Measurements from ENCODE around the gene TINCR. TPM values are rescaled to one million over a fixed set of nuclear protein-coding genes. Genes with fewer than 3 reads are reported as not detected.

Gene TINCR
- total RNA-seq, 5 donors from 2014 or later (not counting 1 experiment from before 2014, with no cell fraction given): 0.66 to 2.7 (median 1.9) TPM

GRCh38 chr19:5553892-5554291 is 13.9 kb downstream of the TINCR start:
- H3K4me1 Mint-ChIP-seq: no peaks in the 10 kb centered on the region
- no peak overlapping the region for H3K4me3 Mint-ChIP-seq
- peaks cover 0 to 15% of the 10 kb centered on the region in 2 experiments for H3K27me3 ChIP-seq (replicated peaks in 1 of 2; ENCODE audit: control insufficient read depth in 2 of 2, extremely low read depth in 1 of 2, insufficient read depth in 2 of 2, low read length in 1 of 2)
- CTCF ChIA-PET: no interaction called here
- H3K27ac ChIP-seq (ENCODE audit: low read length): no peak overlapping the region
- no peaks in the 10 kb centered on the region for H3K9me3 ChIP-seq
- ATAC-seq (replicated peaks in 1 of 4) (no peak), DNase-seq (no peak)
- no peaks in the 10 kb centered on the region for H3K4me1 ChIP-seq (ENCODE audit: control insufficient read depth in 1 of 2, extremely low read depth in 1 of 2, insufficient read depth in 2 of 2, low read length in 2 of 2)
- no peaks in the 10 kb centered on the region for H3K9me3 Mint-ChIP-seq
- no peak overlapping the region for H3K4me3 ChIP-seq (ENCODE audit: control insufficient read depth in 1 of 2, extremely low read depth in 1 of 2, low read length in 1 of 2)
- WGBS (ENCODE audit: insufficient coverage): 87% methylated on average over 3 of the region's 9 CpGs
- H3K27me3 Mint-ChIP-seq: peaks cover 24 to 27% of the 10 kb centered on the region in 2 donors
- no peaks in the 10 kb centered on the region for H3K36me3 Mint-ChIP-seq
- no peaks in the 10 kb centered on the region for H3K36me3 ChIP-seq (ENCODE audit: control insufficient read depth in 2 of 2, extremely low read depth in 1 of 2, insufficient read depth in 1 of 2, low read length in 1 of 2)
- H3K27ac Mint-ChIP-seq: no peak overlapping the region
- POLR2A ChIA-PET: no interaction called here

- Mint-ChIP-seq H3K9me3 (no peaks in the 10 kb centered on the region), H3K27ac (no peak overlapping the region), H3K4me3 (no peak overlapping the region), H3K36me3 (no peaks in the 10 kb centered on the region), H3K4me1 (no peaks in the 10 kb centered on the region), H3K27me3 (peaks cover 14 to 16% of the 10 kb centered on the region in 2 donors)
- WGBS (ENCODE audit: insufficient coverage): 35% methylated on average over 2 of the region's 8 CpGs
- POLR2A ChIA-PET: interaction anchor here in 1 of 2 donors (0.6 kb wide), 1 partner anchor 280 kb away, joined by 4 read pairs; no protein-coding TSS in a partner anchor
- no peak for ATAC-seq (replicated peaks in 1 of 4)
- no peaks in the 10 kb centered on the region for H3K36me3 ChIP-seq (ENCODE audit: control insufficient read depth in 2 of 2, extremely low read depth in 1 of 2, insufficient read depth in 1 of 2, low read length in 1 of 2)
- DNase-seq: peak in 6 of 35 experiments; percentile 3 to 35 (median 9)
- no peak overlapping the region for H3K27ac ChIP-seq (ENCODE audit: low read length)
- CTCF ChIA-PET: no interaction called here
- H3K27me3 ChIP-seq (replicated peaks in 1 of 2; ENCODE audit: control insufficient read depth in 2 of 2, extremely low read depth in 1 of 2, insufficient read depth in 2 of 2, low read length in 1 of 2): peaks cover 0 to 6% of the 10 kb centered on the region in 2 experiments
- no peaks in the 10 kb centered on the region for H3K4me1 ChIP-seq (ENCODE audit: control insufficient read depth in 1 of 2, extremely low read depth in 1 of 2, insufficient read depth in 2 of 2, low read length in 2 of 2)
- no peaks in the 10 kb centered on the region for H3K9me3 ChIP-seq
- H3K4me3 ChIP-seq (ENCODE audit: control insufficient read depth in 1 of 2, extremely low read depth in 1 of 2, low read length in 1 of 2): no peak overlapping the region
Observed at GRCh38 chr19:5547881-5548280, 19.9 kb downstream of the TINCR start.

- Mint-ChIP-seq H3K9me3 (no peaks in the 10 kb centered on the region), H3K4me1 (no peaks in the 10 kb centered on the region), H3K27me3 (peaks cover 9 to 17% of the 10 kb centered on the region in 2 donors), H3K27ac (no peak overlapping the region), H3K4me3 (no peak overlapping the region), H3K36me3 (no peaks in the 10 kb centered on the region)
- Histone ChIP-seq H3K27ac (ENCODE audit: low read length) (no peak overlapping the region), H3K4me3 (ENCODE audit: control insufficient read depth in 1 of 2, extremely low read depth in 1 of 2, low read length in 1 of 2) (no peak overlapping the region), H3K36me3 (ENCODE audit: control insufficient read depth in 2 of 2, extremely low read depth in 1 of 2, insufficient read depth in 1 of 2, low read length in 1 of 2) (no peaks in the 10 kb centered on the region), H3K9me3 (no peaks in the 10 kb centered on the region), H3K27me3 (replicated peaks in 1 of 2; ENCODE audit: control insufficient read depth in 2 of 2, extremely low read depth in 1 of 2, insufficient read depth in 2 of 2, low read length in 1 of 2) (peaks cover 0 to 11% of the 10 kb centered on the region in 2 experiments), H3K4me1 (ENCODE audit: control insufficient read depth in 1 of 2, extremely low read depth in 1 of 2, insufficient read depth in 2 of 2, low read length in 2 of 2) (no peaks in the 10 kb centered on the region)
- ChIA-PET CTCF (no interaction called here), POLR2A (interaction anchor here in 1 of 2 donors (0.6 kb wide), 1 partner anchor 718 kb away, joined by 4 read pairs; no protein-coding TSS in a partner anchor)
- ATAC-seq (replicated peaks in 1 of 4) (no peak), DNase-seq (no peak)
- 75% methylated on average over 2 of the region's 4 CpGs for WGBS (ENCODE audit: insufficient coverage)
Observed at GRCh38 chr19:5545984-5546383, 21.8 kb downstream of the TINCR start.

- no peaks in the 10 kb centered on the region for H3K9me3 Mint-ChIP-seq
- Histone ChIP-seq H3K4me1 (ENCODE audit: control insufficient read depth in 1 of 2, extremely low read depth in 1 of 2, insufficient read depth in 2 of 2, low read length in 2 of 2) (no peaks in the 10 kb centered on the region), H3K27ac (ENCODE audit: low read length) (no peak overlapping the region), H3K4me3 (ENCODE audit: control insufficient read depth in 1 of 2, extremely low read depth in 1 of 2, low read length in 1 of 2) (no peak overlapping the region), H3K9me3 (no peaks in the 10 kb centered on the region), H3K36me3 (ENCODE audit: control insufficient read depth in 2 of 2, extremely low read depth in 1 of 2, insufficient read depth in 1 of 2, low read length in 1 of 2) (no peaks in the 10 kb centered on the region), H3K27me3 (replicated peaks in 1 of 2; ENCODE audit: control insufficient read depth in 2 of 2, extremely low read depth in 1 of 2, insufficient read depth in 2 of 2, low read length in 1 of 2) (peaks cover 0 to 19% of the 10 kb centered on the region in 2 experiments)
- H3K4me1 Mint-ChIP-seq: no peaks in the 10 kb centered on the region
- no peak for DNase-seq
- 88% methylated on average over 4 of the region's 5 CpGs for WGBS (ENCODE audit: insufficient coverage)
- no peak overlapping the region for H3K4me3 Mint-ChIP-seq
- no peak for ATAC-seq (replicated peaks in 1 of 4)
- peaks cover 8 to 16% of the 10 kb centered on the region in 2 donors for H3K27me3 Mint-ChIP-seq
- no peak overlapping the region for H3K27ac Mint-ChIP-seq
- CTCF ChIA-PET: no interaction called here
- H3K36me3 Mint-ChIP-seq: no peaks in the 10 kb centered on the region
- POLR2A ChIA-PET: no interaction called here
Observed at GRCh38 chr19:5545051-5545450, 22.7 kb downstream of the TINCR start.

GRCh38 chr19:5542665-5543064 is 25.1 kb downstream of the TINCR start:
- Histone ChIP-seq H3K27ac (ENCODE audit: low read length) (no peak overlapping the region), H3K9me3 (no peaks in the 10 kb centered on the region), H3K4me3 (ENCODE audit: control insufficient read depth in 1 of 2, extremely low read depth in 1 of 2, low read length in 1 of 2) (no peak overlapping the region), H3K4me1 (ENCODE audit: control insufficient read depth in 1 of 2, extremely low read depth in 1 of 2, insufficient read depth in 2 of 2, low read length in 2 of 2) (no peaks in the 10 kb centered on the region), H3K36me3 (ENCODE audit: control insufficient read depth in 2 of 2, extremely low read depth in 1 of 2, insufficient read depth in 1 of 2, low read length in 1 of 2) (no peaks in the 10 kb centered on the region), H3K27me3 (replicated peaks in 1 of 2; ENCODE audit: control insufficient read depth in 2 of 2, extremely low read depth in 1 of 2, insufficient read depth in 2 of 2, low read length in 1 of 2) (peaks cover 0 to 38% of the 10 kb centered on the region in 2 experiments)
- no peak overlapping the region for H3K27ac Mint-ChIP-seq
- H3K27me3 Mint-ChIP-seq: peaks cover 11 to 21% of the 10 kb centered on the region in 2 donors
- POLR2A ChIA-PET: no interaction called here
- 13% methylated on average over 3 of the region's 8 CpGs for WGBS (ENCODE audit: insufficient coverage)
- H3K9me3 Mint-ChIP-seq: no peaks in the 10 kb centered on the region
- no peak overlapping the region for H3K4me3 Mint-ChIP-seq
- ATAC-seq (replicated peaks in 1 of 4) (no peak), DNase-seq (no peak)
- CTCF ChIA-PET: no interaction called here
- no peaks in the 10 kb centered on the region for H3K36me3 Mint-ChIP-seq
- no peaks in the 10 kb centered on the region for H3K4me1 Mint-ChIP-seq

- no peaks in the 10 kb centered on the region for H3K4me1 Mint-ChIP-seq
- CTCF ChIA-PET: no interaction called here
- H3K27me3 ChIP-seq (replicated peaks in 1 of 2; ENCODE audit: control insufficient read depth in 2 of 2, extremely low read depth in 1 of 2, insufficient read depth in 2 of 2, low read length in 1 of 2): peaks cover 0 to 47% of the 10 kb centered on the region in 2 experiments
- H3K36me3 ChIP-seq (ENCODE audit: control insufficient read depth in 2 of 2, extremely low read depth in 1 of 2, insufficient read depth in 1 of 2, low read length in 1 of 2): no peaks in the 10 kb centered on the region
- POLR2A ChIA-PET: no interaction called here
- no peak overlapping the region for H3K4me3 ChIP-seq (ENCODE audit: control insufficient read depth in 1 of 2, extremely low read depth in 1 of 2, low read length in 1 of 2)
- H3K27ac ChIP-seq (ENCODE audit: low read length): no peak overlapping the region
- no peak for ATAC-seq (replicated peaks in 1 of 4)
- WGBS (ENCODE audit: insufficient coverage): 92% methylated on average over 2 of the region's 7 CpGs
- no peak overlapping the region for H3K27ac Mint-ChIP-seq
- no peaks in the 10 kb centered on the region for H3K36me3 Mint-ChIP-seq
- H3K9me3 Mint-ChIP-seq: no peaks in the 10 kb centered on the region
- no peak for DNase-seq
- H3K4me1 ChIP-seq (ENCODE audit: control insufficient read depth in 1 of 2, extremely low read depth in 1 of 2, insufficient read depth in 2 of 2, low read length in 2 of 2): no peaks in the 10 kb centered on the region
- H3K4me3 Mint-ChIP-seq: no peak overlapping the region
- H3K27me3 Mint-ChIP-seq: peaks cover 13 to 26% of the 10 kb centered on the region in 2 donors
- H3K9me3 ChIP-seq: no peaks in the 10 kb centered on the region
Observed at GRCh38 chr19:5541456-5541855, 26.3 kb downstream of the TINCR start.

GRCh38 chr19:5540208-5540607 is 27.5 kb downstream of the TINCR start:
- Histone ChIP-seq H3K36me3 (ENCODE audit: control insufficient read depth in 2 of 2, extremely low read depth in 1 of 2, insufficient read depth in 1 of 2, low read length in 1 of 2) (no peaks in the 10 kb centered on the region), H3K4me1 (ENCODE audit: control insufficient read depth in 1 of 2, extremely low read depth in 1 of 2, insufficient read depth in 2 of 2, low read length in 2 of 2) (no peaks in the 10 kb centered on the region), H3K27me3 (replicated peaks in 1 of 2; ENCODE audit: control insufficient read depth in 2 of 2, extremely low read depth in 1 of 2, insufficient read depth in 2 of 2, low read length in 1 of 2) (peaks cover 0 to 57% of the 10 kb centered on the region in 2 experiments), H3K27ac (ENCODE audit: low read length) (no peak overlapping the region), H3K9me3 (no peaks in the 10 kb centered on the region), H3K4me3 (ENCODE audit: control insufficient read depth in 1 of 2, extremely low read depth in 1 of 2, low read length in 1 of 2) (no peak overlapping the region)
- whole genome bisulfite sequencing (ENCODE audit: insufficient coverage): 83% methylated on average over 10 of the region's 10 CpGs
- H3K4me3 Mint-ChIP-seq: no peak overlapping the region
- peaks cover under 1 to 1% (median under 1%) of the 10 kb centered on the region in 3 donors for H3K9me3 Mint-ChIP-seq
- DNase-seq (no peak), ATAC-seq (replicated peaks in 1 of 4) (no peak)
- H3K36me3 Mint-ChIP-seq: peaks cover under 1% of the 10 kb centered on the region
- ChIA-PET CTCF (interaction anchor here in 1 of 2 donors (0.6 kb wide), 1 partner anchor 315 kb away, joined by 6 read pairs; no protein-coding TSS in a partner anchor), POLR2A (no interaction called here)
- H3K27ac Mint-ChIP-seq: no peak overlapping the region
- peaks cover 16 to 35% of the 10 kb centered on the region in 2 donors for H3K27me3 Mint-ChIP-seq
- peaks cover 0 to 3% (median 0%) of the 10 kb centered on the region in 3 donors for H3K4me1 Mint-ChIP-seq
